ENCODE results near the gene RUNX2.

DNA sequence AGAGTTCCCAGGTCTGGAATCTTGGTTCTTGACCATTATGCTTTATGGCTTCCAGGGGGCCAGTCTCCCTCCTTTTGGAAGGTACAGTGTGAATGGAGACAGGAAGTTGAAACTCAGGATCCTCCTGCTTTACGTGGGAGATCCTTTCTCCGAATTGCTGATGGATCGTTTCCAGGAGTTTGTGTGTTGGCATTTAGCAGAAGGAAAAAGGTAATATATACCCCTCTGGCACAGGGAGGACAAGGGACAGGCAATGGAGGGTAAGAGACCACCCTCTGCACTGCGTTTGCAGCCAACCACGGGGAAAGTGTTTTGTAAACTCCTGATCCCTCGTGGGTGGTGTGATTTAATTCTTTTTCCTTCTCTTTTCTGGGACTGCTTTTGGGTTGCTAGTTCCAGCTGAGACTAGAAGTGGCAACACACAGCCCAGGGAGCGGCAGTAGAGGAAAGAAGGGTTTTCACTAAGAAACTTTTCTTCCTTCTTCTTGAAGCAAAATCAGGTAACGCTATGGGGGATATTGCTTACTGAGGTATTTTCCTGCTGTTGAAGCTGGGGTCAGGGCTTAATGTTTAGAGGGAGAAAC lies 307.2 kb downstream of the RUNX2 start:
- TF ChIP-seq POLR2AphosphoS5 (IDR thresholded peaks at IDR 0.05; ENCODE audit: low read length) (no peak), PAX5 (IDR thresholded peaks at IDR 0.05; ENCODE audit: borderline replicate concordance, low read depth, low read length) (no peak), KDM1A (IDR thresholded peaks at IDR 0.05; ENCODE audit: borderline replicate concordance) (no peak), EGR1 (IDR thresholded peaks at IDR 0.05; ENCODE audit: borderline replicate concordance in 1 of 2, low read depth in 2 of 2, low read length in 2 of 2) (no peak), POLR2A (IDR thresholded peaks at IDR 0.05; ENCODE audit: low read depth, low read length) (no peak), CBFB (IDR thresholded peaks at IDR 0.05; ENCODE audit: low read depth) (no peak), TAF1 (IDR thresholded peaks at IDR 0.05; ENCODE audit: borderline replicate concordance, low read depth, low read length) (no peak), RAD21 (IDR thresholded peaks at IDR 0.05; ENCODE audit: insufficient read depth, low read depth, low read length) (no peak), RBBP5 (conservative IDR thresholded peaks at IDR 0.05) (no peak), SUZ12 (IDR thresholded peaks at IDR 0.05; ENCODE audit: unreplicated experiment) (no peak)
- TF ChIP-seq, protein P1, sequence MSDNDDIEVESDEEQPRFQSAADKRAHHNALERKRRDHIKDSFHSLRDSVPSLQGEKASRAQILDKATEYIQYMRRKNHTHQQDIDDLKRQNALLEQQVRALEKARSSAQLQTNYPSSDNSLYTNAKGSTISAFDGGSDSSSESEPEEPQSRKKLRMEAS (IDR thresholded peaks at IDR 0.05; ENCODE audit: low read depth, low read length), result no peak
- TF ChIP-seq, protein P2, sequence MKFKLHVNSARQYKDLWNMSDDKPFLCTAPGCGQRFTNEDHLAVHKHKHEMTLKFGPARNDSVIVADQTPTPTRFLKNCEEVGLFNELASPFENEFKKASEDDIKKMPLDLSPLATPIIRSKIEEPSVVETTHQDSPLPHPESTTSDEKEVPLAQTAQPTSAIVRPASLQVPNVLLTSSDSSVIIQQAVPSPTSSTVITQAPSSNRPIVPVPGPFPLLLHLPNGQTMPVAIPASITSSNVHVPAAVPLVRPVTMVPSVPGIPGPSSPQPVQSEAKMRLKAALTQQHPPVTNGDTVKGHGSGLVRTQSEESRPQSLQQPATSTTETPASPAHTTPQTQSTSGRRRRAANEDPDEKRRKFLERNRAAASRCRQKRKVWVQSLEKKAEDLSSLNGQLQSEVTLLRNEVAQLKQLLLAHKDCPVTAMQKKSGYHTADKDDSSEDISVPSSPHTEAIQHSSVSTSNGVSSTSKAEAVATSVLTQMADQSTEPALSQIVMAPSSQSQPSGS (IDR thresholded peaks at IDR 0.05; ENCODE audit: low read length), result no peak
